Upper lobe of left lung (tissue), 4 donors: ENCODE results near the gene GNL2.
"Not testable (repeated sequence)": the region's sequence is repeated elsewhere in the genome, so short reads cannot be mapped to it uniquely, and the experiment has no call there.

ENCODE experiments used
- EP300 ChIP-seq, 4 donors: sonication (generic); formaldehyde crosslinking; IDR thresholded peaks; one replicate each; pipeline ENCODE4 v1.5.1; 2017; ENCODE audit warnings: antibody characterized with exemption in 4 of 4, control low read depth in 2 of 4
- POLR2A ChIP-seq, 4 donors: fragments of 450-650 bp; IDR thresholded peaks; one replicate each; pipeline ENCODE4 v1.5.1; 2016 to 2017; ENCODE audit warnings: antibody characterized with exemption in 4 of 4, mild to moderate bottlenecking in 2 of 4
- POLR2AphosphoS5 ChIP-seq, 2 donors: sonication (generic); formaldehyde crosslinking; IDR thresholded peaks; one replicate each; pipeline ENCODE4 v1.5.1; 2017; ENCODE audit warnings: antibody characterized with exemption in 2 of 2
- TF ChIP-seq, protein P1 (sequence below), 6 experiments: fragments of 450-650 bp in 4 of 6; fragments of 200-600 bp in 2 of 6; sonication (generic) in 2 of 6; IDR thresholded peaks; one replicate each; pipeline ENCODE4 v1.5.1; 2016 to 2019; ENCODE audit warnings: antibody characterized with exemption in 6 of 6

DNA sequence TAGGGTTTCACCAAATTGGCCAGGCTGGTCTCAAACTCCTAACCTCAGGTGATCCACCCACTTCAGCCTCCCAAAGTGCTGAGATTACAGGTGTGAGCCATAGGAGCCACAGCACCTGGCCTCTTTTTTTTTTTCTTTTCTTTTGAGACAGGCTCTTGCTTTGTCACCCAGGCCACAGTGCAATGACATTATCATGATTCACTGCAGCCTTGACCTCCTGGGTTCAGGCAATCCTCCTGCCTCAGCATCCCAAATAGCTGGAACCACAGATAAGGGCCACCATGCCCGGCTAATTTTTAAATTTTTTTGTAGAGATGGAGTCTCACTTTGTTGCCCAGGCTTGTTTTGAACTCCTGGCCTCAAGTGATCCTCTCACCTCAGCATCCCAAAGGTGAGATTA, 65.8 kb downstream of the GNL2 start:
- TF ChIP-seq, protein P1, sequence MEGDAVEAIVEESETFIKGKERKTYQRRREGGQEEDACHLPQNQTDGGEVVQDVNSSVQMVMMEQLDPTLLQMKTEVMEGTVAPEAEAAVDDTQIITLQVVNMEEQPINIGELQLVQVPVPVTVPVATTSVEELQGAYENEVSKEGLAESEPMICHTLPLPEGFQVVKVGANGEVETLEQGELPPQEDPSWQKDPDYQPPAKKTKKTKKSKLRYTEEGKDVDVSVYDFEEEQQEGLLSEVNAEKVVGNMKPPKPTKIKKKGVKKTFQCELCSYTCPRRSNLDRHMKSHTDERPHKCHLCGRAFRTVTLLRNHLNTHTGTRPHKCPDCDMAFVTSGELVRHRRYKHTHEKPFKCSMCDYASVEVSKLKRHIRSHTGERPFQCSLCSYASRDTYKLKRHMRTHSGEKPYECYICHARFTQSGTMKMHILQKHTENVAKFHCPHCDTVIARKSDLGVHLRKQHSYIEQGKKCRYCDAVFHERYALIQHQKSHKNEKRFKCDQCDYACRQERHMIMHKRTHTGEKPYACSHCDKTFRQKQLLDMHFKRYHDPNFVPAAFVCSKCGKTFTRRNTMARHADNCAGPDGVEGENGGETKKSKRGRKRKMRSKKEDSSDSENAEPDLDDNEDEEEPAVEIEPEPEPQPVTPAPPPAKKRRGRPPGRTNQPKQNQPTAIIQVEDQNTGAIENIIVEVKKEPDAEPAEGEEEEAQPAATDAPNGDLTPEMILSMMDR (IDR thresholded peaks at IDR 0.05): not testable (repeated sequence)
- TF ChIP-seq POLR2AphosphoS5, POLR2A, EP300 (IDR thresholded peaks at IDR 0.05): not testable (repeated sequence)
